Omental fat pad (tissue), 4 donors: ENCODE measurements around the gene C1QTNF5. TPM values are rescaled to one million over a fixed set of nuclear protein-coding genes. Genes with fewer than 3 reads are reported as not detected.

Source experiments
- small RNA-seq: library from RNA; depleted of rRNA; stranded (forward); fragments of <200 nt; gene quantifications from one replicate; pipeline ENCODE3, GENCODE V24; 2016
- total RNA-seq, 4 donors: library from RNA; depleted of rRNA; stranded (reverse); fragments of >200 nt; gene quantifications; one replicate each; pipeline ENCODE4 v1.1.0, GENCODE V29; 2016

Gene C1QTNF5
- total RNA-seq, 4 donors from 2014 or later, result 18.0 to 74.2 (median 35.5) TPM

Small RNA genes within 50 kb of the gene (small RNA-seq; reads per million reads assigned to genes)
- not detected for gene RF01225
- not detected for gene RNU6-262P

Other genes with a start within 250 kb of the C1QTNF5 start
- 10 to 100 TPM; 23.0 to 34.0 (median 28.5) TPM for gene DPAGT1, start 239.0 kb downstream of the C1QTNF5 start, total RNA-seq
- gene C2CD2L, start 233.5 kb downstream of the C1QTNF5 start, total RNA-seq, result 10 to 100 TPM in 1 of 4 donors, 1 to 10 TPM in 3; 8.2 to 10.7 (median 9.0) TPM
- gene HINFP, start 219.3 kb downstream of the C1QTNF5 start, total RNA-seq, result 10 to 100 TPM; 10.2 to 31.0 (median 24.4) TPM
- gene ABCG4, start 191.8 kb downstream of the C1QTNF5 start, total RNA-seq, result under 1 TPM in 2 of 4 donors, not detected in 2; 0.09 to 0.32 TPM
- 10 to 100 TPM in 3 of 4 donors, 1 to 10 TPM in 1; 7.9 to 26.0 (median 14.7) TPM for gene NLRX1, start 172.2 kb downstream of the C1QTNF5 start, total RNA-seq
- 10 to 100 TPM in 1 of 4 donors, 1 to 10 TPM in 2, not detected in 1; 1.3 to 11.7 (median 1.4) TPM for gene NHERF4, start 155.4 kb downstream of the C1QTNF5 start, total RNA-seq
- 10 to 100 TPM; 12.9 to 26.6 (median 20.9) TPM for gene CBL, start 134.5 kb downstream of the C1QTNF5 start, total RNA-seq
- 1,000 to 10,000 TPM in 1 of 4 donors, 100 to 1,000 TPM in 3; 613 to 1,211 (median 746) TPM for gene MCAM, start 23.8 kb downstream of the C1QTNF5 start, total RNA-seq
- gene RNF26, start 6.4 kb downstream of the C1QTNF5 start, total RNA-seq, result 10 to 100 TPM in 1 of 4 donors, 1 to 10 TPM in 3; 8.9 to 11.1 (median 9.4) TPM
- gene MFRP, start 5.8 kb upstream of the C1QTNF5 start, total RNA-seq, result not detected
- 10 to 100 TPM in 2 of 4 donors, under 1 TPM in 2; 0.63 to 18.7 (median 9.2) TPM for gene USP2, start 40.8 kb upstream of the C1QTNF5 start, total RNA-seq
- gene THY1, start 82.3 kb upstream of the C1QTNF5 start, total RNA-seq, result 10 to 100 TPM; 12.0 to 71.5 (median 33.3) TPM